GM19328 (cell line): ENCODE data around the gene CNOT3.

ENCODE experiments used
- ATAC-seq: cut with Tn5 transposase; IDR thresholded peaks from one replicate; pipeline ENCODE4 v1.9.1; 2021; ENCODE audit warnings: mild to moderate bottlenecking, moderate library complexity; ENCODE audit not compliant: unreplicated experiment

The CNOT3 gene

DNA sequence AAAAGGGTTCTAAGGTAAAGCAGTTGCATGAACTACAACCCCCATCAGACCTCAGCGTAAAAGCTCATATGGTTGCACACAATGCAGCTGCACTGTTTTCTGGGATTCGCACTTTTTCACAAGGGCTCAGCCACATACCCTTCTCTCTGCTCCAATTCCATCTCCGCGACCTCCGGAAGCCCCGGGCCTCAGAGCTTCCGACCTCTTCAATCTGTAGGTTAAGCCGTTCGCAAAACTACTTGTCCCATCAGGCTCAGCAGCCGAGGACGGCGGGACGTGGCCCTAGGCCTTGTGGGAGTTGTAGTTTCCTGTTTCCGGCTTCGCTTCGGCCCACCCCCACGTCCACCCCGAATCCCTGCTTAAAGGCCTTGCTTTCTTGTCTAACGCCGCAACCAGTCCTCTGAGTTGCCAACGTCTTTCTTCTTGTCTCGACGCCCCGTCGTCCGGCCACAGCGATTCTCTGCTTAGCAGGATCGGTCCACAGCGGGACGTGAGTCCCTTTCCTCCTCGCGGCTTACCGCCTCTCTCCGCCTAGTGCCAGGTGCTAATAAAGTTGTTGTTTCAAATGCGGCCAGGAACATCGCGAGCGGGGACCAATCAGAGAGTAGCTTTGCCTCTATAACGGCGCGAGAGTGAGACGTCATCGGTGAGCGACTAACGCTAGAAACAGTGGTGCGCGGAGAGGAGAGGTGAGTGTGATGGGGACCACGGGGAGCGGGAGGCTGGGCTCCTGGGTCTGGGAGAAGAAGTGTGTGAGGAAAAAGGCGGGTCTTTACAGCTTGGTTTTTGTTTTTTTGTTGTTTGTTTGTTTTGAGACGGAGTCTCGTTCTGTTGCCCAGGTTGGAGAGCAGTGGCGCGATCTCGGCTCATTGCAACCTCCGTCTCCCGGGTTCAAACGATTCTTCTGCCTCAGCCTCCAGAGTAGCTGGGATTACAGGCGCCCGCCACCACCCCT, 22.2 kb upstream of the CNOT3 start, which contains the start of the genes PRPF31 and TFPT:
PRPF31 (plus strand) TSS at position 646 of the 955 bp plus-strand sequence. CDS start 2,525 bp downstream, outside the sequence.
TFPT (minus strand) TSS at position 549 of the 955 bp plus-strand sequence; CDS start at position 161, 388 bp downstream.
- ATAC-seq: peak; percentile 76

DNA sequence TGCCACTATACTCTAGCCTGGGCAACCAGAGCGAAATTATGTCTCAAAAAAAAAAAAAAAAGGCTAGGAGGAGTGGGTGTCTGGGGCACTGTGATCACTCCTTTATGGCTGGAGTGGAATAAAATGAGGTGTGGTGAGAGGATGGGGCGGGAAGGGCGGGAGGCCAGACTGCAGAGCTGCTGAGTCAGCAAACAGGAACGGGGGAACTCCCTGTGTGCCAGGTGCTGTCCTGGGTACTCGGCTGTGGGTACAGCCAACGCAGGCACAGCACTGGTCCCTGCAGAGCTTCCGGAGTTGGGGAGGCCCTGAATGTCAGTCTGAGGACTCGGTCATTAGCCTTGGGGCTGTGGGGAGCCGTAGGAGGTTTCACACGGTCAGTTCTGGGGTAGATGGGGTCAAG, 16.3 kb upstream of the CNOT3 start:
- no peak for ATAC-seq

DNA sequence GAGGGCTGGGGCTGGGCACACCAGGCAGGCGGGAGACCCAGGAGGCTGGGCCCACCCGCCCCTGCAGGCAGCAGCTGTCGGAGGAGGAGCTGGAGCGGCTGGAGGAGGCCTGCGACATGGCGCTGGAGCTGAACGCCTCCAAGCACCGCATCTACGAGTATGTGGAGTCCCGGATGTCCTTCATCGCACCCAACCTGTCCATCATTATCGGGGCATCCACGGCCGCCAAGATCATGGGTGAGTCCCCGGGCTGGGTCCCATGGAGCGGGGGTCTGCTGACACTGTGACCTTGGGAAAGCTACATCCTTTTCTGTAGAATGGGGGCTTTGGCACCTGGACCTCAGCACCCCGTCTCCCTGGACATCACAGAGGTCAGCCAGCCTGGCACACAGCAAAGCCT, 13.9 kb upstream of the CNOT3 start:
- no peak for ATAC-seq

DNA sequence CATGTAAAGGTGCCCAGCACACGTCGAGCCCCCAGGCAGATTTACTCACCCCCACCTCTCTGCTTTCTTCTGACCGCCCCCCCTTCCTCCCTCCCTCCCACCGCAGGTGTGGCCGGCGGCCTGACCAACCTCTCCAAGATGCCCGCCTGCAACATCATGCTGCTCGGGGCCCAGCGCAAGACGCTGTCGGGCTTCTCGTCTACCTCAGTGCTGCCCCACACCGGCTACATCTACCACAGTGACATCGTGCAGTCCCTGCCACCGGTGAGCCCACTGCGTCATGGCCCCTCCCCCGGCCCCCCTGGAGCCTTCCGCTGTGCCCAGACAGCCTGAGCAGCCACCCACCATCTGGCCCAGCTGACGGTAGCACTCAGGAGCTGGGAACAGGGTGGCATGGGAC, 13.2 kb upstream of the CNOT3 start:
- ATAC-seq: no peak

- no peak for ATAC-seq
Observed at GRCh38 chr19:54125713-54126112, 11.8 kb upstream of the CNOT3 start.

DNA sequence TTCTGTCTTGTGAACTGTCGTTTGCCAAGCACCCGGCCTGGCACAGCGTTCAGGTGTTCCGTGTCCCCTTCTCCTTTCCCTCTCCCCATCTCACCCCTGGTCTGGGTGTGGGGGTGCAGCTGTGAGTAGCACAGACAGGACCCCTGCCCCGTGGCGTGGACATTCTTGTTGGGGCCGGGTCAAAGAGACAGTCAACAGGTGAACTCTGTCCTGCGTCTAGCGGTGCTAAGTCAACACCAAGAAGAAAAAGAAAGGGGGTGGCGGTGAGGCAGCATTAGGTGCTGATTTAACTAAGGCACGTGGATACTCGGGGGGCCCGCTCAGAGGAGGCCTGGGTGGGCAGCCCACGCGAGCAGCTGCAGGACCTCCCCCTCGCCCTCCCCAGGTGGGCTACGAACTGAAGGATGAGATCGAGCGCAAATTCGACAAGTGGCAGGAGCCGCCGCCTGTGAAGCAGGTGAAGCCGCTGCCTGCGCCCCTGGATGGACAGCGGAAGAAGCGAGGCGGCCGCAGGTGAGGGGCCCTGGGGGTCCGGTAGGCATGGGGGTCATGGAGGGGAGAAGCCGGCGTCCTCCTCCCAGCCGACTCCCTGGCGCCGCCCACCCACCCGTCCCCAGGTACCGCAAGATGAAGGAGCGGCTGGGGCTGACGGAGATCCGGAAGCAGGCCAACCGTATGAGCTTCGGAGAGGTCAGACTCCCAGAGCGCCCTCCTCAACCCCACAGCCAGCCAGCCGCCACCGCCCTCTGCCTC, 9.7 kb upstream of the CNOT3 start:
- ATAC-seq: no peak

- ATAC-seq: no peak
Observed at GRCh38 chr19:54128441-54128725, 9.2 kb upstream of the CNOT3 start.

DNA sequence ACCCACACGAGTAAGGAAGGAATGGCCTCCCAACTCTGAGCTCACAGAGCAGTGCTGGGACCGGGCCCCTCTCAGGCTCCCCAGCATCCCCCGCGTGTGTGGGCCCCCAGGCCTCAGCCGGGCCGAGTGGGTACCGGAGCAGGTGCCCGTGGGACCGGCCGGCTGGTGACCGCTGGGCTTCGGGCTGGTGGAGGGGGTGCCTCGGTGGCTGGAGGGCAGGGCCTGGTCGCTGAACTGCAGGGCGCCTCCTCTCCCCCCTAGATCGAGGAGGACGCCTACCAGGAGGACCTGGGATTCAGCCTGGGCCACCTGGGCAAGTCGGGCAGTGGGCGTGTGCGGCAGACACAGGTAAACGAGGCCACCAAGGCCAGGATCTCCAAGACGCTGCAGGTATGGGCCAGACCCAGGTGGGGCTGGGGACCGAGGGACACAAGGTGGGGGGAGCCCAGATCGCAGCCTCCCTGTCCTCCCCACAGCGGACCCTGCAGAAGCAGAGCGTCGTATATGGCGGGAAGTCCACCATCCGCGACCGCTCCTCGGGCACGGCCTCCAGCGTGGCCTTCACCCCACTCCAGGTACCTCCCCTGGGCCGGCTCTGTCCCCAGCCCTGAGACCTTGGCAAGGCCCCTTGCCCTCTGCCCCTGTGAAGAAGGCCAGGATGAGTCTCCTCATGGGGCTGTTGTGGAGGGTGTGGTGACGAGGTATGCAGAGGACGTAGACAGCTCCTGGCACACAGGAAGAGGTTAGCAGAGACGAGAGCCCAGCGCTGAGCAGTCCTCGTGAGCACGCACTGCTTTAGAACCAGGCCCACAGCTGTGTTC, 8.6 kb upstream of the CNOT3 start:
- no peak for ATAC-seq

GRCh38 chr19:54129617-54129996, 8.0 kb upstream of the CNOT3 start:
- no peak for ATAC-seq

GRCh38 chr19:54133312-54133956, 4.1 kb upstream of the CNOT3 start:
- ATAC-seq: no peak

DNA sequence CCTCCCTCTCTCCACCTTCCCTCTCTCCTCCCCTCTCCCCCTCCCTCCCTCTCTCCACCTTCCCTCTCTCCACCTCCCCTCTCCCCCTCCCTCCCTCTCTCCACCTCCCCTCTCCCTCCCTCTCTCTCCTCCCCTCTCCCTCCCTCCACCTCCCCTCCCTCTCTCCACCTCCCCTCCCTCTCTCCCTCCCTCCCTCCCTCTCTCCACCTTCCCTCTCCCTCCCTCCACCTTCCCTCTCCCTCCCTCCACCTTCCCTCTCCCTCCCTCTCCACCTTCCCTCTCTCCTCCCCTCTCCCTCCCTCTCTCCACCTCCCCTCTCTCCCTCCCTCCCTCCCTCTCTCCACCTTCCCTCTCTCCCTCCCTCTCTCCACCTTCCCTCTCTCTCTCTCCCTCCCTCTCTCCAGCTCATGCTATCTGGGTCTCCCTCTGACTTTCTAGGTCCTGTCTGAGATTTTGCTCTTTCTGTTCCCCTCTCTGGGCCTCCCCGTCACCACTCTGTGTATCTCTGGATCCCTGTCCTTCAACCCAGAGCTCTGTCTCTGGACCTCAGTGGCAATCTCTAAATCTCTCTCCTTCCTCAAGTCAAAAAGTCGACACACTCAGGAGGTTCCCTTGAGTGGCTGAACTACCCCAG, 3.5 kb upstream of the CNOT3 start:
- no peak for ATAC-seq

GRCh38 chr19:54136086-54136863, 1.3 kb upstream of the CNOT3 start:
- ATAC-seq: no peak

- peak; percentile 76 for ATAC-seq
Observed at GRCh38 chr19:54136864-54137698, 481 bp upstream of the CNOT3 start.

GRCh38 chr19:54138489-54139256, 1.1 kb downstream of the CNOT3 start:
- no peak for ATAC-seq

DNA sequence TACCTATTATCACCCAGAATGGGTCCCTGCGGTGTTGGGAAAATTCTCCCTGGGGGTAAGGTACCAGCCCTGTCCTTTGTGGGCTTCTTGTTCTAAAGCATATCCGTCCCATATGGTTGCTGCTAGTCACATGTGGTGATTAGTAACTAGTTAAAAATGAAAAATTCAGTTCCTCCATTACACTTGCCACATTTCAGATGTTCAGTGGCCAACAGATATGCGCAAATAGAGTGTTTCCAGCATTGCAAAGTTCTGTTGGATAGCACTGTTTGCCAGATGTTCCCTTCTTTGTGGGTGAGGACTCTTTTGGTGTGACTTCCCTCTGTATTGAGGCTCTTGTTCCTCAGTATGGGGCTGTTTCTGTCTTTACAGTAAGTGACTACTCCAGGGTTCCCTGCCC, 3.8 kb downstream of the CNOT3 start:
- ATAC-seq: no peak

GRCh38 chr19:54142166-54142780, 4.7 kb downstream of the CNOT3 start:
- no peak for ATAC-seq

- ATAC-seq: no peak
Observed at GRCh38 chr19:54145541-54146158, 8.1 kb downstream of the CNOT3 start.
